Erythroblast (primary cell): Measurements from ENCODE around the gene FGD6.

Source experiments
- GATA1 ChIP-seq: IDR thresholded peaks from 2 replicates; pipeline ENCODE4 v1.6.1; 2011; ENCODE audit warnings: low read depth, mild to moderate bottlenecking, control low read depth, low read length, moderate library complexity
- POLR2A ChIP-seq: IDR thresholded peaks from 2 replicates; pipeline ENCODE4 v1.6.1; 2011; ENCODE audit warnings: mild to moderate bottlenecking, low read length

DNA sequence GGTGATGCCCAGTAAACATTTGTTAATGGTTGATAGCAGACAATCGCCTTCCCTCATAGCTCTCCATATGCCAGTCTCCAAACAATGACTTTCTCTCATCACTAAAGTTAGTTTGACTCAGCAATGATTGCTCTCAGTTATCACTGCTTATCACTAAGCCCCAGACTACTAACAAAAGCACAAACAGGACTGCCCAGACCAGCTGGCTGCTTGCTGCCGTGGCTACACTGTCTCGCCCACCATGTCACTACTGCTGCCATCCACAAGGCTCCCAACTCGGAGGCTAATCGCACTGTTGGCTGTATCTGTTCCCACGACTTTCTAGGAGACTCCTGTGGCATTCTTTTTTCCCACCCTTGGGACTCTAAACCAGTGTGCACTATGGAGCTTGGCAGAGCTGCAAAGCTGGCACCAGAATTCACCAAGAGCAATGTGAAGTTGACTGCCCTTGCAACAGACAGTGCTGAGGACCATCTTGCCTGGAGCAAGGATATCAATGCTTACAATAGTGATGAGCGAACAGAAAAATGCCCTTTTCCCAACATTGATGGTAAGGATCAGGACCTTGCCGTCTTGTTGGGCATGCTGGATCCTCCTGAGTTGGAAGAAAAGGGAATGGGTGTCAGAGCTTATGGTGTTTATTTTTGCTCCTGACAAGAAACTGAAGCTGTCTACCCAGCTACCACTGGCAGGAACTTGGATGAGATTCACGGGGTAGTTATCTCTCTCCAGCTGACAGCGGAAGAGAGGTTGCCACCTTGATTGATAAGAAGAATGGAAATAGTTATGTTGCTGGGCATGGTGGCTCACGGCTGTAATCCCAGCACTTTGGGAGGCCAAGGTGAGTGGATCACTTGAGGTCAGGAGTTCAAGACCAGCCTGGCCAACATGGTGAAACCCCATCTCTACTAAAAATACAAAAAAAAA, 116.7 kb downstream of the FGD6 start:
- TF ChIP-seq POLR2A (no peak), GATA1 (no peak)
